CD14-positive monocyte (primary cell): ENCODE measurements around the gene CHRNA4. TPM values are rescaled to one million over a fixed set of nuclear protein-coding genes. Genes with fewer than 3 reads are reported as not detected.

Experiments
- DNase-seq, 3 donors: peaks; one replicate each; pipeline ENCODE4 v3.0.0-alpha.2; 2011 to 2022
- H2AFZ ChIP-seq: 2 replicates; pipeline ENCODE4 v1.6.0; 2012; ENCODE audit warnings: mild to moderate bottlenecking, low read depth, low read length, inconsistent platforms; ENCODE audit not compliant: insufficient read depth, poor library complexity, severe bottlenecking
- H3K27ac ChIP-seq, 2 donors: 1 replicate in 1 of 2; 2 replicates in 1 of 2; pipeline ENCODE4 v1.5.1; 2012 to 2013; ENCODE audit warnings: low read length in 2 of 2, control low read depth in 1 of 2, inconsistent platforms in 1 of 2, low read depth in 1 of 2, mild to moderate bottlenecking in 1 of 2
- H3K27me3 ChIP-seq, 2 donors: one replicate each; pipeline versions ENCODE4 v1.6.0 to v1.6.1; 2011 to 2013; ENCODE audit warnings: low read length in 2 of 2; ENCODE audit not compliant: control insufficient read depth in 2 of 2, insufficient read depth in 2 of 2
- H3K36me3 ChIP-seq, 2 donors: replicated peaks in 1 of 2; 1 replicate in 1 of 2; 2 replicates in 1 of 2; pipeline versions ENCODE4 v1.5.1 to v1.6.1; 2012 to 2013; ENCODE audit warnings: low read length in 2 of 2, control low read depth in 1 of 2, inconsistent platforms in 1 of 2, mild to moderate bottlenecking in 1 of 2; ENCODE audit not compliant: insufficient read depth in 2 of 2, control insufficient read depth in 1 of 2
- H3K4me1 ChIP-seq, 2 donors: 1 replicate in 1 of 2; 2 replicates in 1 of 2; pipeline versions ENCODE4 v1.5.1 to v1.6.1; 2012 to 2013; ENCODE audit warnings: low read length in 2 of 2, control low read depth in 1 of 2, inconsistent platforms in 1 of 2, mild to moderate bottlenecking in 1 of 2, moderate library complexity in 1 of 2; ENCODE audit not compliant: insufficient read depth in 2 of 2, control insufficient read depth in 1 of 2
- H3K4me2 ChIP-seq: replicated peaks from 2 replicates; pipeline ENCODE3; 2012; ENCODE audit warnings: low read length, moderate library complexity, mild to moderate bottlenecking; ENCODE audit not compliant: poor library complexity, severe bottlenecking; ENCODE audit errors: extremely low read depth
- H3K4me3 ChIP-seq, 3 experiments: fragments of 200-600 bp in 1 of 3; sonication (generic) in 1 of 3; replicated peaks in 1 of 3; 1 replicate in 2 of 3; 2 replicates in 1 of 3; pipeline ENCODE4 v1.5.1; 2011 to 2013; ENCODE audit warnings: low read length in 3 of 3, mild to moderate bottlenecking in 3 of 3, control low read depth in 2 of 3, low read depth in 2 of 3, inconsistent platforms in 1 of 3, moderate library complexity in 1 of 3
- H3K79me2 ChIP-seq: 2 replicates; pipeline ENCODE4 v1.6.0; 2012; ENCODE audit warnings: mild to moderate bottlenecking, control low read depth, inconsistent platforms, low read length, moderate library complexity; ENCODE audit not compliant: insufficient read depth
- H3K9ac ChIP-seq: 2 replicates; pipeline ENCODE4 v1.6.0; 2017; ENCODE audit warnings: low read length, mild to moderate bottlenecking; ENCODE audit not compliant: insufficient read depth, poor library complexity, severe bottlenecking
- H3K9me3 ChIP-seq, 2 donors: replicated peaks in 1 of 2; 1 replicate in 1 of 2; 2 replicates in 1 of 2; pipeline versions ENCODE4 v1.5.1 to v1.6.1; 2012 to 2013; ENCODE audit warnings: low read length in 2 of 2, control low read depth in 1 of 2; ENCODE audit not compliant: control insufficient read depth in 1 of 2, insufficient read depth in 1 of 2
- H4K20me1 ChIP-seq: 2 replicates; pipeline ENCODE4 v1.6.0; 2012; ENCODE audit warnings: mild to moderate bottlenecking, low read length, control low read depth, moderate library complexity; ENCODE audit not compliant: insufficient read depth
- H3K27ac Mint-ChIP-seq, 7 donors: one replicate each; pipeline ENCODE4 v1.8.0; 2020; ENCODE audit warnings: mild to moderate bottlenecking in 7 of 7, mixed read lengths in 7 of 7, moderate library complexity in 6 of 7, inconsistent platforms in 2 of 7
- H3K27me3 Mint-ChIP-seq, 3 donors: one replicate each; pipeline ENCODE4 v1.8.0; 2021 to 2022; ENCODE audit warnings: low read depth in 3 of 3, mild to moderate bottlenecking in 3 of 3, mixed read lengths in 3 of 3, moderate library complexity in 3 of 3, inconsistent platforms in 1 of 3
- H3K36me3 Mint-ChIP-seq, 2 donors: one replicate each; pipeline ENCODE4 v1.8.0; 2020; ENCODE audit warnings: mixed read lengths in 2 of 2, inconsistent platforms in 1 of 2, mild to moderate bottlenecking in 1 of 2
- H3K4me1 Mint-ChIP-seq: one replicate; pipeline ENCODE4 v1.8.0; 2020; ENCODE audit warnings: mild to moderate bottlenecking, mixed read lengths
- H3K4me3 Mint-ChIP-seq, 2 donors: one replicate each; pipeline ENCODE4 v1.8.0; 2020; ENCODE audit warnings: mild to moderate bottlenecking in 2 of 2, mixed read lengths in 2 of 2, moderate library complexity in 1 of 2
- H3K9me3 Mint-ChIP-seq, 7 donors: one replicate each; pipeline ENCODE4 v1.8.0; 2020 to 2022; ENCODE audit warnings: mixed read lengths in 7 of 7, mild to moderate bottlenecking in 6 of 7, moderate library complexity in 6 of 7, inconsistent platforms in 2 of 7
- WGBS: methylation state at CpG from one replicate; pipeline ENCODE4 v1.1.5; 2013; ENCODE audit warnings: missing lambda C conversion rate; ENCODE audit not compliant: insufficient coverage; 5-methylcytosine and 5-hydroxymethylcytosine counted together
- intact Hi-C, 2 donors: fragments of 100-400 bp; cut with micrococcal nuclease; formaldehyde crosslinking; loops; one replicate each; pipeline versions ENCODE4 v1.15.0 to v1.15.1; 2023
- polyA plus RNA-seq, 3 donors: library from polyadenylated mRNA; depleted of rRNA in 1 of 3; unstranded in 2 of 3; stranded (reverse) in 1 of 3; fragments of 300-500 nt in 2 of 3; fragments of >200 nt in 1 of 3; fragmentation: Illumina TruSeq in 2 of 3; gene quantifications; 1 replicate in 2 of 3; 2 replicates in 1 of 3; pipeline ENCODE4 v1.2.3, GENCODE V29; 2012 to 2021
- TF ChIP-seq, protein P1 (sequence below): fragments of 200-600 bp; IDR thresholded peaks from one replicate; pipeline ENCODE4 v1.8.0; 2022; ENCODE audit warnings: antibody characterized with exemption, mild to moderate bottlenecking

CHRNA4 gene
- polyA plus RNA-seq, 3 donors, result not detected

DNA sequence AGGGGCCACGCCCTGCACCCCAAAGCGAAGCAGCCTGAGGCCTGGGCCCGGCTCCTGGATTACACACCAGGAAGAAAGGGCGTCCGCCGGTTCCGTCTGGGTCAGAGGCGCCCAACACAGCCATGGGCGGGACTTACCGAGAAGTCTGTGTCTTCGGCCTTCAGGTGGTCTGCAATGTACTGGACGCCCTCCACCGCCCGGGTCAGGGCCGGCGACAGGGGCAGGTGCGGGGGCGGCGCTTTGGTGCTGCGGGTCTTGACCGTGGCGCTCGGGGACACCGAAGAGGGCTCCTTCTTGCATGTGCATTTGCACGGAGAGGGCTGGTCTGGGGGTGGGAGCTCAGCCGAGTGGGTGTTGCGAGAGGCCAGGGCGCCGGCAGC, 11.6 kb downstream of the CHRNA4 start:
- TF ChIP-seq, protein P1, sequence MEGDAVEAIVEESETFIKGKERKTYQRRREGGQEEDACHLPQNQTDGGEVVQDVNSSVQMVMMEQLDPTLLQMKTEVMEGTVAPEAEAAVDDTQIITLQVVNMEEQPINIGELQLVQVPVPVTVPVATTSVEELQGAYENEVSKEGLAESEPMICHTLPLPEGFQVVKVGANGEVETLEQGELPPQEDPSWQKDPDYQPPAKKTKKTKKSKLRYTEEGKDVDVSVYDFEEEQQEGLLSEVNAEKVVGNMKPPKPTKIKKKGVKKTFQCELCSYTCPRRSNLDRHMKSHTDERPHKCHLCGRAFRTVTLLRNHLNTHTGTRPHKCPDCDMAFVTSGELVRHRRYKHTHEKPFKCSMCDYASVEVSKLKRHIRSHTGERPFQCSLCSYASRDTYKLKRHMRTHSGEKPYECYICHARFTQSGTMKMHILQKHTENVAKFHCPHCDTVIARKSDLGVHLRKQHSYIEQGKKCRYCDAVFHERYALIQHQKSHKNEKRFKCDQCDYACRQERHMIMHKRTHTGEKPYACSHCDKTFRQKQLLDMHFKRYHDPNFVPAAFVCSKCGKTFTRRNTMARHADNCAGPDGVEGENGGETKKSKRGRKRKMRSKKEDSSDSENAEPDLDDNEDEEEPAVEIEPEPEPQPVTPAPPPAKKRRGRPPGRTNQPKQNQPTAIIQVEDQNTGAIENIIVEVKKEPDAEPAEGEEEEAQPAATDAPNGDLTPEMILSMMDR, result no peak
- Mint-ChIP-seq H3K27me3 (peaks cover 0 to 3% (median 1%) of the 10 kb centered on the region in 3 donors), H3K4me3 (no peak overlapping the region), H3K36me3 (no peaks in the 10 kb centered on the region), H3K9me3 (peaks cover 5 to 20% (median 12%) of the 10 kb centered on the region in 7 donors), H3K27ac (no peak overlapping the region), H3K4me1 (no peaks in the 10 kb centered on the region)
- intact Hi-C loops, result no loop called here
- Histone ChIP-seq H2AFZ (no peak overlapping the region), H3K27ac (no peak overlapping the region), H3K79me2 (no peaks in the 10 kb centered on the region), H3K4me1 (no peaks in the 10 kb centered on the region), H3K9me3 (peaks cover 9 to 19% of the 10 kb centered on the region in 2 donors), H4K20me1 (no peaks in the 10 kb centered on the region), H3K4me3 (no peak overlapping the region), H3K9ac (no peak overlapping the region), H3K4me2 (no peak overlapping the region), H3K27me3 (no peaks in the 10 kb centered on the region), H3K36me3 (no peaks in the 10 kb centered on the region)
- 91% methylated on average over 21 of the region's 29 CpGs for WGBS
- no peak for DNase-seq

- H3K36me3 ChIP-seq, result no peaks in the 10 kb centered on the region
- no peak overlapping the region for H3K27ac Mint-ChIP-seq
Measured at GRCh38 chr20:63348828-63349515, 12.2 kb downstream of the CHRNA4 start.

More at GRCh38 chr20:63348828-63349515, 12.2 kb downstream of the CHRNA4 start:
- WGBS, result 94% methylated on average over 21 of the region's 29 CpGs
- TF ChIP-seq, protein P1, result no peak
- H3K4me2 ChIP-seq, result no peak overlapping the region
- no peaks in the 10 kb centered on the region for H3K4me1 ChIP-seq
- no peak overlapping the region for H3K4me3 Mint-ChIP-seq
- H3K27me3 Mint-ChIP-seq, result peaks cover 0 to 3% (median 1%) of the 10 kb centered on the region in 3 donors
- intact Hi-C loops, result no loop called here
- no peaks in the 10 kb centered on the region for H3K4me1 Mint-ChIP-seq
- no peak overlapping the region for H3K9ac ChIP-seq
- H3K36me3 Mint-ChIP-seq, result no peaks in the 10 kb centered on the region
- H3K9me3 ChIP-seq, result peaks cover 9 to 19% of the 10 kb centered on the region in 2 donors
- H3K4me3 ChIP-seq, result no peak overlapping the region
- no peak for DNase-seq
- H2AFZ ChIP-seq, result no peak overlapping the region
- no peaks in the 10 kb centered on the region for H3K79me2 ChIP-seq
- peaks cover 5 to 20% (median 12%) of the 10 kb centered on the region in 7 donors for H3K9me3 Mint-ChIP-seq
- no peaks in the 10 kb centered on the region for H3K27me3 ChIP-seq
- H4K20me1 ChIP-seq, result no peaks in the 10 kb centered on the region
- no peak overlapping the region for H3K27ac ChIP-seq
